HG03565 (cell line): ENCODE measurements around the gene APP.

Source experiments
- ATAC-seq: cut with Tn5 transposase; IDR thresholded peaks from one replicate; pipeline ENCODE4 v1.9.1; 2021; ENCODE audit warnings: mild to moderate bottlenecking, moderate library complexity; ENCODE audit not compliant: unreplicated experiment

Gene APP

DNA sequence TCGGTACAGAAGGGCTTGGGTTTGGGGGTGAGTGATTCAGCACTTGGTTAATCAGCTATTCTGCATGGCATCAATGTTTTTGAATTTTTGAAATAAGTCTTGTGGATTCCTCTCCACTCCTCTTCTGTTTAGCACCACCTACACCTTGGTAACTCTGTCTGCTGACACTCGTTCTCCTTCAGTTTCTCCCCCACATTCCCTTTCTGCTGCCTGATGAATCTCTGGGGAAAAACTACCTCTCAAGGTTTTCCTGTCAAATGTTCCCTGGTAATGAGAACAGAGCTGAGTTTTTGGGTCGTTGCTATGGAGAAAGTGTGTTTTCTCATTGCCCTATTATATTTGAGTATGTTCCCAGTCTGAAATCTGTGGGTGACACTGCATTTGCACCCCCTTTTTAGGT is 327.6 kb downstream of the APP start:
- ATAC-seq: no peak

DNA sequence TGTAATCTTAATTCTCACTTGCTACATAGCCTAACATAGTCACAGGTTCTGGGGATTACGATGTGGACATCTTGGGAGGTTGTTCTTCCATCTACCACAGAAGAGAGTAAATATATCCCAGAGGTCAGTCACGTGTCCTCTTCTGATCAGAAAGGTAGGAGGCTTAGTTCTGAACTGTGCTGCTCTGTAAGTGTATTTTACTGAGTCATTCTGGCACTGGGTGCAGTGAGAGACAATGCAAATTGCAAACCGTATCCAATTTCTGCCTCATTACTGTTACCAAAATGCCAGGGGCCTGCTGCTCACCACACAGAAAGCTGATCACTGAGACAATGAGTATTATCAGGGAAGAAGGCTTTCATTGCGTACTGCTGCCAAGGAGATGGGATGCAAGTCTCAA is 331.8 kb downstream of the APP start:
- ATAC-seq: no peak

DNA sequence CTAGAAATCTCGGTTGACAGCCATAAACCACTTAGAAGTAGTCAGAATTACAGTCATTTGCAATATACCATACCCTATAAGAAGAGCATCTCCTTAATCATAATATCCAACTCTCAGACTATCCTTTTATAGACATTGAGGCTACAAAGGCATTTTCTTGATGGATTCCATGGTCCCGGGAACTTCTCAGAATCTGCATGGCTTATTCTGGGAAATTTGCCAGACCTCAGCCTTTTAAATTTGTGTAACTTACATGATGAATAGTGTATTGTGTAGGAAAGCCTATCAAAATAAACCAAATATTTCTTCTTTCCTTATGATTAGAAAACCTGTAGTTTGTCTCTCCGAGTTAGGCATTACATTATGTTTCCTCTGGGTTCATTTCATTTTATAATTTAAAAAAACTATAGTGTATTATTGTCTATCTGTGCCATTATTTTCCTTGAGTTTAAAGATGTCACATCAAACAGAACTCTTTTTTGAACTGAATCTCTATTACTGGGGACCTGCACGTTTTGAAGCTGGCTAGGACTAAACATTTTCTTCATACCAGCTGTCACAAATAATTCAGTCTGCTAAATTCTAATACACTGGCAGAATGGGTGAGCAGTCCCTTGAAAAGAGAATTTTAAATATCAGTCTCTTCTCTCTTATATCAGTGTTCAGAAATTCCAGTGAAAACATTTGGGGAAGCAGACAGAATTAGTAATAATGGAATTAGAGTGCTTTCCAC is 332.9 kb downstream of the APP start:
- ATAC-seq: no peak

DNA sequence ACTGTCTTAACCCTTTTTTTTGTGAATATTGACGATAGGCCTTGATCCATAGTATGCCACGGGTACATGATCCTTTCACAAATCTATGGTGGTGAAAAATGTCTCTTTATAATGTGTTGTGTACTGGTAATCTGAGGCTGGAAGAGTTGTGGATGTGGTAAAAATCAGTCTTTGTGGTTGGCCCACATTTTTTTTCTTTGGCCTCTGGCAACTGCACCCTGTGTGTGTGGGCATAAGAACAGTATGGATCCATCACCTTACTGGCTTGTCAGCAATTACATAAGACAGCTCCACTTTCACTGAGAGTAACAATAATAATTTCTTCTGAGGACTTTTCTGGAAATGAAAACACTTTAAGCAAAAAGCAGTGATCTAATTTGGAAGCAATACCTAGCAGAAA is 334.2 kb downstream of the APP start:
- ATAC-seq: no peak

- no peak for ATAC-seq
These were observed 336.2 kb downstream of the APP start for GRCh38 chr21:25834381-25834780.

- no peak for ATAC-seq
These were observed 339.1 kb downstream of the APP start for GRCh38 chr21:25831300-25831960.
